H1 (cell line): ENCODE results near the gene TMEM117. TPM values are rescaled to one million over a fixed set of nuclear protein-coding genes. Genes with fewer than 3 reads are reported as not detected.

Source experiments
- CTCF ChIA-PET: fragments of 300-600 bp; sonication (Branson Sonifier 250); formaldehyde crosslinking; loops from one replicate; lab custom pipeline; 2021; ENCODE audit not compliant: partially characterized antibody; lab: Charles Lee
- POLR2A ChIA-PET: fragments of 300-600 bp; sonication (Branson Sonifier 250); formaldehyde crosslinking; loops from one replicate; lab custom pipeline; 2021; ENCODE audit warnings: inconsistent platforms; ENCODE audit not compliant: partially characterized antibody; lab: Charles Lee
- DNase-seq, 2 experiments: peaks; one replicate each; pipeline versions ENCODE4 v3.0.0 to v3.0.0-alpha.2; 2010 to 2022; ENCODE audit warnings: low spot score in 2 of 2, low read depth in 1 of 2, mixed read lengths in 1 of 2
- FAIRE-seq: peaks from 2 replicates; lab custom pipeline; 2011; peaks lifted over from hg19 to GRCh38; lab: Jason Lieb, UNC
- H2AFZ ChIP-seq: 2 replicates; pipeline ENCODE4 v1.8.1; 2012; ENCODE audit warnings: low read length, inconsistent platforms
- H2AK5ac ChIP-seq: 2 replicates; pipeline ENCODE4 v1.6.1; 2013; ENCODE audit warnings: low read depth, low read length
- H2BK120ac ChIP-seq: replicated peaks from 2 replicates; pipeline ENCODE3; 2013; ENCODE audit warnings: low read depth, low read length, inconsistent platforms
- H2BK12ac ChIP-seq: 2 replicates; pipeline ENCODE4 v1.6.1; 2013; ENCODE audit warnings: low read depth, low read length
- H2BK15ac ChIP-seq: 2 replicates; pipeline ENCODE4 v1.6.1; 2013; ENCODE audit warnings: low read length
- H2BK20ac ChIP-seq: 2 replicates; pipeline ENCODE4 v1.6.1; 2013; ENCODE audit warnings: low read length
- H2BK5ac ChIP-seq: 2 replicates; pipeline ENCODE4 v1.6.1; 2013; ENCODE audit warnings: low read depth, low read length
- H3K14ac ChIP-seq: 2 replicates; pipeline ENCODE4 v1.6.1; 2013; ENCODE audit warnings: inconsistent platforms; ENCODE audit not compliant: insufficient read length
- H3K18ac ChIP-seq: 2 replicates; pipeline ENCODE4 v1.6.1; 2013; ENCODE audit warnings: low read length; ENCODE audit errors: extremely low read depth
- H3K23ac ChIP-seq: 2 replicates; pipeline ENCODE4 v1.6.1; 2013; ENCODE audit warnings: inconsistent platforms; ENCODE audit not compliant: insufficient read length
- H3K23me2 ChIP-seq: 2 replicates; pipeline ENCODE4 v1.6.1; 2013; ENCODE audit warnings: low read depth, low read length
- H3K27ac ChIP-seq: 2 replicates; pipeline ENCODE4 v1.6.1; 2011; ENCODE audit warnings: low read depth, low read length, inconsistent platforms
- H3K27me3 ChIP-seq, 4 experiments: replicated peaks in 1 of 4; 1 replicate in 1 of 4; 2 replicates in 3 of 4; pipeline versions ENCODE4 v1.6.1 to v1.8.1; 2011 to 2013; ENCODE audit warnings: low read length in 3 of 4, mild to moderate bottlenecking in 3 of 4, inconsistent platforms in 2 of 4, mixed read lengths in 2 of 4, moderate library complexity in 1 of 4; ENCODE audit not compliant: control insufficient read depth in 3 of 4, insufficient read depth in 3 of 4; ENCODE audit errors: extremely low read depth in 1 of 4
- H3K36me3 ChIP-seq, 4 experiments: 2 replicates each; pipeline versions ENCODE4 v1.6.1 to v1.8.1; 2011 to 2013; ENCODE audit warnings: mild to moderate bottlenecking in 4 of 4, low read length in 3 of 4, moderate library complexity in 2 of 4, control low read depth in 1 of 4, inconsistent platforms in 1 of 4; ENCODE audit not compliant: insufficient read depth in 4 of 4, control insufficient read depth in 2 of 4
- H3K4ac ChIP-seq: replicated peaks from 2 replicates; pipeline ENCODE3; 2013; ENCODE audit warnings: low read length, low read depth, mixed read lengths, inconsistent platforms; ENCODE audit not compliant: insufficient read length
- H3K4me1 ChIP-seq, 4 experiments: replicated peaks in 1 of 4; 1 replicate in 1 of 4; 2 replicates in 3 of 4; pipeline versions ENCODE4 v1.6.1 to v1.8.1; 2011 to 2013; ENCODE audit warnings: low read length in 3 of 4, inconsistent platforms in 2 of 4, mixed read lengths in 1 of 4; ENCODE audit not compliant: insufficient read depth in 4 of 4, control insufficient read depth in 3 of 4
- H3K4me2 ChIP-seq, 2 experiments: 2 replicates each; pipeline versions ENCODE4 v1.6.1 to v1.8.1; 2011 to 2013; ENCODE audit warnings: low read depth in 2 of 2, low read length in 2 of 2, control low read depth in 1 of 2, inconsistent platforms in 1 of 2, mild to moderate bottlenecking in 1 of 2; ENCODE audit not compliant: insufficient read depth in 1 of 2
- H3K4me3 ChIP-seq, 4 experiments: fragments of 200-600, 300-600 bp in 1 of 4; sonication (generic), shearing (Covaris generic), sonication (Bioruptor Twin) in 1 of 4; 2 replicates each; pipeline versions ENCODE4 v1.5.1 to v1.8.1; 2011 to 2016; ENCODE audit warnings: low read length in 4 of 4, low read depth in 3 of 4, control low read depth in 2 of 4, inconsistent platforms in 2 of 4, mild to moderate bottlenecking in 2 of 4, mixed read lengths in 1 of 4, moderate library complexity in 1 of 4; ENCODE audit not compliant: insufficient read depth in 2 of 4; ENCODE audit errors: extremely low read depth in 1 of 4
- H3K56ac ChIP-seq: replicated peaks from 2 replicates; pipeline ENCODE3; 2013; ENCODE audit warnings: low read depth, mild to moderate bottlenecking, mixed read lengths, low read length, inconsistent platforms; ENCODE audit not compliant: insufficient read length
- H3K79me1 ChIP-seq: 2 replicates; pipeline ENCODE4 v1.6.1; 2013; ENCODE audit warnings: low read depth, low read length, control low read depth
- H3K79me2 ChIP-seq, 2 experiments: 2 replicates each; pipeline versions ENCODE4 v1.6.1 to v1.8.1; 2012 to 2013; ENCODE audit warnings: low read length in 2 of 2, mild to moderate bottlenecking in 2 of 2, inconsistent platforms in 1 of 2; ENCODE audit not compliant: insufficient read depth in 2 of 2, control insufficient read depth in 1 of 2
- H3K9ac ChIP-seq, 4 experiments: replicated peaks in 1 of 4; 1 replicate in 1 of 4; 2 replicates in 3 of 4; pipeline versions ENCODE4 v1.6.1 to v1.8.1; 2011 to 2013; ENCODE audit warnings: low read depth in 3 of 4, low read length in 3 of 4, control low read depth in 2 of 4, mild to moderate bottlenecking in 2 of 4, moderate library complexity in 2 of 4, inconsistent platforms in 1 of 4; ENCODE audit errors: extremely low read depth in 1 of 4
- H3K9me3 ChIP-seq, 2 experiments: 2 replicates each; pipeline versions ENCODE4 v1.6.1 to v1.8.1; 2012 to 2013; ENCODE audit warnings: mild to moderate bottlenecking in 2 of 2, moderate library complexity in 2 of 2, control low read depth in 1 of 2, inconsistent platforms in 1 of 2, low read depth in 1 of 2, low read length in 1 of 2, mixed read lengths in 1 of 2; ENCODE audit not compliant: insufficient read depth in 2 of 2
- H4K20me1 ChIP-seq, 2 experiments: replicated peaks in 1 of 2; 2 replicates each; pipeline versions ENCODE3 to v1.8.1; 2011 to 2013; ENCODE audit warnings: inconsistent platforms in 2 of 2, low read length in 2 of 2, mild to moderate bottlenecking in 1 of 2; ENCODE audit not compliant: insufficient read depth in 2 of 2, control insufficient read depth in 1 of 2
- H4K5ac ChIP-seq: 2 replicates; pipeline ENCODE4 v1.6.1; 2013; ENCODE audit warnings: low read length, low read depth, mixed read lengths, inconsistent platforms; ENCODE audit not compliant: insufficient read length
- H4K8ac ChIP-seq: 2 replicates; pipeline ENCODE4 v1.8.0; 2013; ENCODE audit warnings: mild to moderate bottlenecking, moderate library complexity, low read length, inconsistent platforms; ENCODE audit not compliant: insufficient read depth; ENCODE audit errors: extremely low read depth
- H4K91ac ChIP-seq: replicated peaks from 2 replicates; pipeline ENCODE3; 2013; ENCODE audit warnings: low read length, mixed read lengths, inconsistent platforms; ENCODE audit not compliant: insufficient read length
- CEBPB ChIP-seq: IDR thresholded peaks from 2 replicates; pipeline ENCODE4 v1.6.1; 2012; ENCODE audit warnings: low read depth, low read length
- CHD1 ChIP-seq: IDR thresholded peaks from 2 replicates; pipeline ENCODE4 v1.6.1; 2012; ENCODE audit warnings: low read depth, low read length, improper control_type of control experiment
- CREB1 ChIP-seq: IDR thresholded peaks from 2 replicates; pipeline ENCODE4 v1.6.1; 2012; ENCODE audit warnings: inconsistent platforms
- EZH2 ChIP-seq: fragments of 200-600 bp; sonication (generic); IDR thresholded peaks from 2 replicates; pipeline ENCODE4 v1.7.1; 2012; ENCODE audit warnings: low read depth, mild to moderate bottlenecking, moderate library complexity, low read length, inconsistent platforms; ENCODE audit not compliant: severe bottlenecking
- GTF2F1 ChIP-seq: IDR thresholded peaks from 2 replicates; pipeline ENCODE4 v1.6.1; 2012; ENCODE audit warnings: low read depth, low read length, improper control_type of control experiment, borderline replicate concordance
- JUN ChIP-seq: IDR thresholded peaks from 2 replicates; pipeline ENCODE4 v1.6.1; 2011; ENCODE audit warnings: low read depth, mild to moderate bottlenecking, improper control_type of control experiment, low read length
- KDM1A ChIP-seq: fragments of 200-600, 300-600 bp; sonication (generic); IDR thresholded peaks from 2 replicates; pipeline ENCODE4 v1.7.1; 2016; ENCODE audit warnings: mild to moderate bottlenecking, low read length, borderline replicate concordance
- MAFK ChIP-seq: IDR thresholded peaks from 2 replicates; pipeline ENCODE4 v1.6.1; 2012; ENCODE audit warnings: low read depth, mild to moderate bottlenecking, improper control_type of control experiment, low read length
- NANOG ChIP-seq: IDR thresholded peaks from 2 replicates; pipeline ENCODE4 v1.6.1; 2011; ENCODE audit warnings: low read length, low read depth, mild to moderate bottlenecking, inconsistent platforms; ENCODE audit not compliant: insufficient read depth, poor library complexity, severe bottlenecking
- RAD21 ChIP-seq, 2 experiments: IDR thresholded peaks in 1 of 2; conservative IDR thresholded peaks in 1 of 2; 2 replicates each; pipeline ENCODE4 v1.6.1; 2011; ENCODE audit warnings: low read depth in 2 of 2, low read length in 2 of 2, improper control_type of control experiment in 1 of 2, inconsistent platforms in 1 of 2, mild to moderate bottlenecking in 1 of 2, moderate library complexity in 1 of 2
- RNF2 ChIP-seq: fragments of 200-900, 300-1000 bp; sonication (generic); IDR thresholded peaks from 2 replicates; pipeline ENCODE4 v1.7.1; 2016; ENCODE audit warnings: borderline replicate concordance, low read depth, mild to moderate bottlenecking, antibody characterized with exemption, low read length; ENCODE audit not compliant: poor library complexity, severe bottlenecking; ENCODE audit errors: missing control alignments
- TCF12 ChIP-seq: IDR thresholded peaks from 2 replicates; pipeline ENCODE4 v1.6.1; 2011; ENCODE audit warnings: low read depth, mild to moderate bottlenecking, low read length
- WGBS, 2 experiments: shearing (Covaris generic) in 1 of 2; methylation state at CpG; one replicate each; pipeline versions ENCODE4 v1.1.6 to v1.1.7; 2013 to 2015; ENCODE audit warnings: low lambda C conversion rate in 2 of 2, mixed read lengths in 2 of 2, inconsistent platforms in 1 of 2, low coverage in 1 of 2, missing lambda C conversion rate in 1 of 2; ENCODE audit not compliant: insufficient replicate concordance in 2 of 2, insufficient coverage in 1 of 2, insufficient read length in 1 of 2; ENCODE audit errors: extremely low coverage in 1 of 2, missing lambda C conversion rate in 1 of 2; 5-methylcytosine and 5-hydroxymethylcytosine counted together
- polyA plus RNA-seq, 7 experiments: library from polyadenylated mRNA; depleted of rRNA in 3 of 7; stranded (reverse) in 5 of 7; unstranded in 2 of 7; fragments of >200 nt in 5 of 7; fragments of 200-250 nt in 2 of 7; gene quantifications; 1 replicate in 5 of 7; 2 replicates in 1 of 7; 4 replicates in 1 of 7; pipeline versions ENCODE4 v1.2.1 to v1.2.3, GENCODE V29; 2011 to 2013; ENCODE audit warnings: missing spikeins in 2 of 7, mixed read lengths in 2 of 7
- total RNA-seq: library from RNA; stranded (reverse); fragmentation: NEBNext Ultra II Directional; extraction: Animal tissue kit (Norgen Biotek cat#: 25700); gene quantifications from 2 replicates; pipeline ENCODE4 v1.2.1, GENCODE V29; 2021

TMEM117 gene
- total and polyA plus RNA-seq, 2 of the 8 experiments (the other 6 are each of a cell fraction or from before 2014, with no cell fraction given) = 0.80 to 1.4 TPM

- H3K79me1 ChIP-seq = no peaks in the 10 kb centered on the region
- H4K5ac ChIP-seq = no peak overlapping the region
- H3K4me3 ChIP-seq = no peak overlapping the region
- H3K14ac ChIP-seq = no peak overlapping the region
- H4K20me1 ChIP-seq = no peaks in the 10 kb centered on the region
- no peak overlapping the region for H3K4me2 ChIP-seq
- no peaks in the 10 kb centered on the region for H3K4me1 ChIP-seq
- H2BK15ac ChIP-seq = no peak overlapping the region
- H2BK120ac ChIP-seq = no peak overlapping the region
- H3K36me3 ChIP-seq = peaks cover 0 to 5% (median 2%) of the 10 kb centered on the region in 4 experiments; a peak in 1 of 8 replicates
- H3K9me3 ChIP-seq = peaks cover 33 to 35% of the 10 kb centered on the region in 2 experiments
- H3K9ac ChIP-seq = no peak overlapping the region
- FAIRE-seq (no peak), DNase-seq (no peak)
- ChIA-PET CTCF (no interaction called here), POLR2A (no interaction called here)
- no peak overlapping the region for H3K27ac ChIP-seq
- no peak overlapping the region for H2BK5ac ChIP-seq
- no peaks in the 10 kb centered on the region for H3K27me3 ChIP-seq
- no peak overlapping the region for H2AFZ ChIP-seq
- H3K23me2 ChIP-seq = no peaks in the 10 kb centered on the region
- no peak overlapping the region for H2AK5ac ChIP-seq
- H3K4ac ChIP-seq = no peak overlapping the region
- H4K91ac ChIP-seq = no peak overlapping the region
- H3K23ac ChIP-seq = no peak overlapping the region
- no peak overlapping the region for H4K8ac ChIP-seq
- WGBS, 2 experiments = 93% methylated on average over 3 of the region's 3 CpGs; no CpG with 5 or more reads in 1 of the 2 experiments
- no peak overlapping the region for H3K18ac ChIP-seq
- H3K56ac ChIP-seq = no peak overlapping the region
- no peak overlapping the region for H2BK20ac ChIP-seq
- H2BK12ac ChIP-seq = no peak overlapping the region
- TF ChIP-seq RAD21 (IDR thresholded peaks at IDR 0.05 in 1 of 2, conservative IDR thresholded peaks at IDR 0.05 in 1 of 2; ENCODE audit: low read depth in 2 of 2, low read length in 2 of 2) (no peak), GTF2F1 (no peak), TCF12 (no peak), JUN (no peak), NANOG (no peak), CEBPB (no peak), CHD1 (no peak), RNF2 (no peak), KDM1A (no peak), MAFK (no peak), EZH2 (no peak), CREB1 (no peak)
- H3K79me2 ChIP-seq = no peaks in the 10 kb centered on the region
These were observed 140.1 kb downstream of the TMEM117 start for GRCh38 chr12:43976027-43976426.
